ENCODE data around the gene TOP2A.

TOP2A gene

GRCh38 chr17:40345161-40345993 is 72.3 kb downstream of the TOP2A start:
- no peak for DNase-seq

- no peak for DNase-seq
Measured at GRCh38 chr17:40344421-40345160, 73.1 kb downstream of the TOP2A start.

- no peak for DNase-seq
Measured at GRCh38 chr17:40343219-40344119, 74.2 kb downstream of the TOP2A start.

GRCh38 chr17:40342504-40343218 is 75.0 kb downstream of the TOP2A start:
- DNase-seq: no peak

GRCh38 chr17:40341808-40342503 is 75.7 kb downstream of the TOP2A start:
- no peak for DNase-seq

GRCh38 chr17:40340880-40341807 is 76.6 kb downstream of the TOP2A start:
- DNase-seq: no peak

- DNase-seq: no peak
Measured at GRCh38 chr17:40340327-40340726, 77.4 kb downstream of the TOP2A start.

- no peak for DNase-seq
Measured at GRCh38 chr17:40338941-40339649, 78.6 kb downstream of the TOP2A start.
